ENCODE measurements around the gene NRXN2.
A peak's percentile ranks its signal among the peaks of the same experiment; 100 is the strongest.

GRCh38 chr11:64765291-64765850 is 42.4 kb upstream of the NRXN2 start:
- peak in 1 of 6 experiments; percentile 9 for TF ChIP-seq CTCF (IDR thresholded peaks at IDR 0.05)
- no peak for TF ChIP-seq POLR2A (IDR thresholded peaks at IDR 0.05)
